ENCODE data around the gene TAF1C. TPM values are rescaled to one million over a fixed set of nuclear protein-coding genes. Genes with fewer than 3 reads are reported as not detected.

Gene TAF1C
- total and polyA plus RNA-seq, 2 donors (not counting 3 experiments of a cell fraction or from before 2014, with no cell fraction given): 57.2 to 77.6 TPM

GRCh38 chr16:84161037-84161436, 25.8 kb downstream of the TAF1C start:
- intact Hi-C loops (cut with micrococcal nuclease) (no loop called here), dilution Hi-C loops (cut with MboI; ENCODE audit: extremely low pct_ligation_motif_present, low sequenced_read_pairs) (no loop called here)
- Histone ChIP-seq H3K9ac (replicated peaks; ENCODE audit: extremely low read depth, insufficient read depth, low read length) (no peak overlapping the region), H2AFZ (ENCODE audit: low read depth, low read length) (no peak overlapping the region), H3K4me1 (ENCODE audit: control insufficient read depth, extremely low read depth, insufficient read depth, low read length) (no peaks in the 10 kb centered on the region), H4K20me1 (replicated peaks; ENCODE audit: control insufficient read depth, extremely low read depth, insufficient read depth, low read length) (no peaks in the 10 kb centered on the region), H3K9me1 (replicated peaks; ENCODE audit: control insufficient read depth, extremely low read depth, insufficient read depth, low read length) (no peaks in the 10 kb centered on the region), H3K27me3 (ENCODE audit: control insufficient read depth in 2 of 2, insufficient read depth in 2 of 2, low read length in 2 of 2) (peaks cover 33 to 38% of the 10 kb centered on the region in 2 experiments), H3K79me2 (ENCODE audit: control insufficient read depth, insufficient read depth, low read length) (no peaks in the 10 kb centered on the region), H3K36me3 (ENCODE audit: control insufficient read depth in 2 of 2, extremely low read depth in 1 of 2, insufficient read depth in 2 of 2, low read length in 2 of 2) (no peaks in the 10 kb centered on the region), H3K9me3 (replicated peaks; ENCODE audit: control insufficient read depth, insufficient read depth, low read length) (no peaks in the 10 kb centered on the region), H3K4me2 (ENCODE audit: insufficient read depth, low read length) (no peak overlapping the region), H3K27ac (ENCODE audit: insufficient read depth, low read depth, low read length) (no peak overlapping the region), H3K4me3 (replicated peaks in 1 of 3; ENCODE audit: insufficient read depth in 1 of 3, low read depth in 1 of 3, low read length in 3 of 3) (no peak overlapping the region)
- no peak for DNase-seq (ENCODE audit: low read depth, low spot score)
- CTCF ChIA-PET: interaction anchor here (1.4 to 1.7 kb wide), 3 partner anchors 10 to 26 kb away, joined by 4 to 6 read pairs (median 5); partner anchors contain the start of gene TAF1C
- TF ChIP-seq JUN (IDR thresholded peaks at IDR 0.05; ENCODE audit: borderline replicate concordance, insufficient read depth, insufficient read length, low read depth) (no peak), POLR2AphosphoS5 (IDR thresholded peaks at IDR 0.05; ENCODE audit: insufficient read depth, low read depth, low read length) (no peak), FOS (IDR thresholded peaks at IDR 0.05; ENCODE audit: borderline replicate concordance, insufficient read depth, low read length) (no peak), GATA2 (IDR thresholded peaks at IDR 0.05; ENCODE audit: insufficient read depth, insufficient read length, low read depth, low read length) (no peak), MAX (IDR thresholded peaks at IDR 0.05; ENCODE audit: insufficient read depth, insufficient read length) (no peak), EZH2 (IDR thresholded peaks at IDR 0.05; ENCODE audit: borderline replicate concordance, low read depth, low read length, severe bottlenecking) (no peak), POLR2A (IDR thresholded peaks at IDR 0.05; ENCODE audit: low read depth, low read length) (no peak), MYC (IDR thresholded peaks at IDR 0.05; ENCODE audit: low read depth, low read length) (no peak)
- TF ChIP-seq, protein P1, sequence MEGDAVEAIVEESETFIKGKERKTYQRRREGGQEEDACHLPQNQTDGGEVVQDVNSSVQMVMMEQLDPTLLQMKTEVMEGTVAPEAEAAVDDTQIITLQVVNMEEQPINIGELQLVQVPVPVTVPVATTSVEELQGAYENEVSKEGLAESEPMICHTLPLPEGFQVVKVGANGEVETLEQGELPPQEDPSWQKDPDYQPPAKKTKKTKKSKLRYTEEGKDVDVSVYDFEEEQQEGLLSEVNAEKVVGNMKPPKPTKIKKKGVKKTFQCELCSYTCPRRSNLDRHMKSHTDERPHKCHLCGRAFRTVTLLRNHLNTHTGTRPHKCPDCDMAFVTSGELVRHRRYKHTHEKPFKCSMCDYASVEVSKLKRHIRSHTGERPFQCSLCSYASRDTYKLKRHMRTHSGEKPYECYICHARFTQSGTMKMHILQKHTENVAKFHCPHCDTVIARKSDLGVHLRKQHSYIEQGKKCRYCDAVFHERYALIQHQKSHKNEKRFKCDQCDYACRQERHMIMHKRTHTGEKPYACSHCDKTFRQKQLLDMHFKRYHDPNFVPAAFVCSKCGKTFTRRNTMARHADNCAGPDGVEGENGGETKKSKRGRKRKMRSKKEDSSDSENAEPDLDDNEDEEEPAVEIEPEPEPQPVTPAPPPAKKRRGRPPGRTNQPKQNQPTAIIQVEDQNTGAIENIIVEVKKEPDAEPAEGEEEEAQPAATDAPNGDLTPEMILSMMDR (IDR thresholded peaks at IDR 0.05; ENCODE audit: extremely low read depth in 1 of 2, insufficient read depth in 1 of 2, low read depth in 1 of 2, low read length in 2 of 2): no peak
- BruUV-seq (replicated peaks): no TSS peak
- POLR2A ChIA-PET: no interaction called here
- no peak for FAIRE-seq

Measured in endothelial cell of umbilical vein (primary cell).